CD4-positive, alpha-beta T cell treated with Interleukin-17A for 4 hours (primary cell): Measurements from ENCODE around the gene SLC39A13.

Experiments used
- DNase-seq: peaks from one replicate; pipeline ENCODE4 v3.0.0-alpha.2; 2020; ENCODE audit warnings: mixed read lengths

SLC39A13 gene

DNA sequence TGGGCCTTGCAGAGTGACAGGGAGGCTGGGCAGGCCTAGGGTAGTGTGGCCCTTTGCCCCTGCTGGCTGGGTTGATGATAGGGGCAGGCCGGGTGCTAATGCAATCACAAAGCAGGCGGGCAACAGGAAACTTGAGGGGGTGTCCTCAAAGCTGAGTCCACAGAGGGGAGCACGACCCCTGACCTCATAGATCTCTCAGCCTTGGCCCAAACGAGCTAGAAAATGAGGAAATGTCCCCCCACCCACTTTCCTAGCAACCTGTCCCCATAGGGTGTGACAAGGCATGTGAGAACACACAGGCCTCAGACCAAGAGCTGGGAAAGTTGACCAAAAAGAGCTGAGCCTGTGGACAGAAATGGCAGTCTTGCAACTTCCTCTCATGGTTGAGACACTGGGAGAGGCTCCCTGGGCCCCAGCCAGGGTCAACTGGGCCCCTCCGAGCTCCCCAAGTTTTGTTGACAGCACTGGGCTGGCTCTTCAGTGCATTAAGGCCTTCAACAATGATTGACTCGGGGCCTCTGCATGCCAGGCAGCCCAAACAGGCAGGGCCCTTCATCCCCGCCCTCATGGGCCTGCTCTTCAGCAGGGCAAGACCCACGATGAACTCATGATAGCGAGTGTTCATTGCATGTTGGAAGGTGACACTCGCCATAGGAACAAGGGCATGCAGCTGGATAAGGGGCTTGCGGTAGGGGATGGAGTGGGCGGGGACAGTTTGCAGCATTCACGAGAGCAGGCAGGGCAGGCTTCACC lies 20.3 kb upstream of the SLC39A13 start:
- DNase-seq, result no peak

DNA sequence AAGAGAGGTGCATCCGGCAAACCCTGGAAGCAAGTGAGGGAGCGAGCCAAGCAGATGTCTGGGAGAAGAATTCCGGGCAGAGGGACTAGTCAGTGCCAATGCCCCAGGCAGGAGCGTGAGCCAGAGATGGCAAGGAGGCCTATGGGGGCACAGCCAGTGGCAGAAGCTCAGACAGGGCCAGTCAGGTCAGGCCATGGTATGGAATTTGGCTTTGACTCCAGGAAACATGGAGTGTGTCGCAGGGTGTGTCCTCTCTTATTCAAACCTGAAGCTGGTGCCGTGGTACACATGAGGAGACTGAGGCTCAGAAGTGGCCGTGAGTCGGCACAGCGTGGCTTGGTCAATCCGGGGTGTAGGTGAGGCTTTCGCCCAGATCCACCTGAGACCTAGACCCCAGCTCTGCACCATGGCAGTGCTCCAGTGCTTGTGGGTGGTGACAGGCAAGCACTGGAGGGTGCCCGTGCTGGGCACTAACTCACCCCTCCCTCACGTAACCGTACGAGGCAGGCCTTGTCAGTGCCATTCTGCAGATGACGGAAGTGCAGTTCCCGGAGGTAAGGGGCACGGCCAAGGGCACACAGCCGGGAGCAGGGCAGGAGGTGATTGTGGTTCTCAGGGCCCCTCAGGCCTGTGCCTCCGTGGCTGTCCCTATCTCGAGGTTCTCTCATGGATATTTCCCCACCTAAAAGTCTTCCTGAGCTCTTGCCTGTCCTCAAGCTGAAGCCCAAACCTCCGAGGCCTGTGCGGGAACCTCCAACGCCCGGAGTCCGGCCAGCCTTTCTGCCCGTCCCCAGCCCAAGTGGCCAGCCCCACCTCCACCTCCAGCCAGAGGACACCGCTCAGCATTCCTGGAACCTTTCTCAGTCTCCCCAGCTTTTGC lies 19.5 kb upstream of the SLC39A13 start:
- DNase-seq, result no peak

DNA sequence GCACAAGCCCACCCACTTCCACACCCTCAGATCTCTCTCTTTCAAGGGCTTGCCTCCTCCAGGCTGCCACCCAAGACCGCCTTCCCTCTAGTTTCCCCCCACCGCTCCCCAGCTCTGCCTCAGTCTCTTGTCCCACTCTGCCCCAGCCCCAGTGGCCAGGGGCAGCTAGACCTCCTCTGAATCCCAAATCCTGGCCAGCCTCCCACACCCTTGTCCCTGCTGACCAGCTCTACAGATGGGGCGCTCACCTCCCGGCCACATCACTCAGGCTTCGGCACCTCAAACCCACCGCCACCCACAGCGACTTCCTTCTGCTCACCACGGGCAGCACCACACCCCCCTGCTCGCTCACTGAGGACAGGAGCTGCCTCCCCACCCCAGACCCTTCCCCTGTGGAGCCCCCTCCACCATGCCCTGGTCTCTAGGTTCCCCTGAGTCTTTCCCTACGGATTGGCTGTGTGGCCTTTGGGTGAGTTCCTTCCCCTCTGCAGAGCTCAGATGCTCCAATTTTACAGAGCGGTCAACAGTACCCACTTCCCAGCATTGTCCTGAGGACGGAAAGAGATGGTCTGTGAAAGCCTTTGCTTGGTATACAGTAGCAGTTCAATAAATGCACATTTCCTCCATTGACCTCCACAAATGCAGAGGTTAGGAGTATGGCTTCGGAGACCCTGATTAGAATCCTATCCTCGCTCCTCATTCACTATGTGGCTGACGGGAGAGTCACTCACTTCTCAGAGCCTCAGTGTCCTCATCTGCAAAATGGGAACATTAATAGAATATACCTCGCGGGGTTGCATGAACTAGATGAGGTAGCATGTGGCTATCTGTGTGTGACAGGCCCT lies 18.6 kb upstream of the SLC39A13 start:
- DNase-seq, result peak; percentile 30

- DNase-seq, result no peak
Observed at GRCh38 chr11:47390422-47390760, 18.0 kb upstream of the SLC39A13 start.

- DNase-seq, result no peak
Observed at GRCh38 chr11:47391077-47391583, 17.3 kb upstream of the SLC39A13 start.

- no peak for DNase-seq
Observed at GRCh38 chr11:47391711-47392432, 16.5 kb upstream of the SLC39A13 start.

DNA sequence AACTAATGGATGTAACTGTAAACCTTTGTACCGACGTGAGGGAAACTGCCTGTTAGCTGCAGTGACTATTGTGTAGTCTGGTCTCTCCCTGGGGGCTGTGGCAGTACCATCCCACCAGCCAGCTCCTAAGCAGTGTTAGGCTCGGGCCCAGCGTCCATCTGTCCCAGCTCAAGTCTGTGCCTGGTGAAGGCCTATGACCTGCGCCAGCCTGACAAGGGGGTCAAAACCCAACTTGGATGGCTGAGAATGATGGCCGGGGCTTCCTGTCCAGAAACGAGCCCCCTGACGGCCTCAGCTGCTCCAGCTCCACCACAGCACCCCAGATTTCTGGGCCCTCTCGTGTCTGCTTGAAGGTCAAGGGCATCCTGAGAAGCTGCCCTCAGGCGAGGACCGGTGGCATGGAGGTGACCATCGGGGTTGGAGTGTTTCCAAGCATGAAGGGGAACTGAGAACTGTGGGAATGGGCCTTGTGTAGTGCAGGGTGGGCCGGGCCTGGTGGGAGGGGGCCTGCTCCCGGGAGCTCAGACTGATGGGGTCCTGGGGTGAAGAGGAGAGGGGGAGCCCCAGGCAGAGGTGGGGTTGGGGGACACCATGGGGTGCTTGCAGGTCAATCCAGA lies 15.7 kb upstream of the SLC39A13 start:
- no peak for DNase-seq

- no peak for DNase-seq
Observed at GRCh38 chr11:47393163-47394049, 15.0 kb upstream of the SLC39A13 start.

DNA sequence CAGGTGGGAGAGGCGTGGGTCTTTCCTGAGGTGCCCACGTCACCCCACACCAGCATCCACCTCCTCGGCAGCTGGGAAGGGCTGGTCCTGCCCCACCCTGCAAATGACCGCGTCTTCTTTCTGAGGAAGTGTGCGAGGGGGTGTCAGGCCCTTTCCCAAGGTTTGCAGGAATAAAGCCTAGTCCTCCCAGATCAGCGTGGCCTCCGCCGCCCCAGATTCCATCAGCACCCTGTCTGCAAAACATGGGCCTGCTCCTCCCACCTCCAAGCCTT lies 14.4 kb upstream of the SLC39A13 start:
- DNase-seq, result no peak

DNA sequence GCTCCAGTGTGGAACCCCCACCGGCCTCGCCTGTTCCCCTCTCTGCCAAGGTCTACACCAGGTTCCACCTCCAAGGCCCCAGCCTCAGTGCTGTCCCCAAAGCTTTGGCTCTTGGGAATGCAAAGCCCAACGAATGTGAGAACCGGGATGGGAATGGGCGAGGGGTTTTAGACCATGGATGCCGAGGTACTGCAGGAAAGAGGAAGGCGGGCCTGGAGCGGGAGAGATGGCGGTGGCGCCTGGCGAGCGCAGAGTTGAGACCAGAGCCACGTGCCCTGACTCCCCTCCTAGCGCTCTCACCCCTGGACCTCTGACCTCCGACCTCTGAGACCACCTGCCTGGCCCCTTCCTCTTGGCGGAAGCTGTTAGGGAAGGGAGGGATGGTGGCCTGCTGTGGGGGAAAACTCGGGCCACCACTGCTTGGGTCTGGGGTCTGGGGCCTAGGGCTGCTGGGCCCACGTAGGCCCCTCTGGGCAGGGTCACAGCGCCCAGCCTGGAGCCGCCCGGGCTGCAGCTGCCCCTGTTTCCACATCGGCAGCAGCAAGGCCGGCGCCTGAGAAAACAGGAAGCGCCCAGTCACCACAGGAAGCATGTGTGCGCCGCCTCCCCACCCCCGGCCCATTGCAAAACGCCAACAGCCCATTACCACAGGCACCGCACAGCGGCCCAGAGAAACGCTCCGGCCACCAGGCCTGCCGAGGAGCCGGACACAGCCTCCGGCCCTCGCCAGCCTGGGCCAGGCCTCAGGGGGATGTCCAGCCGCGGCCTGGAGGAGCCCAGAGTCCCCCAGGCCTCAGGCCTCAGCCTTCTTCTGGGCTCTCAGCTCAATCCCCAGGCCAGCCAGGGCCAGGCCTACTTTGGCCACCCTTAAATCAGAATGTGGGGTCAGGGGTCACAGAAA lies 13.8 kb upstream of the SLC39A13 start:
- peak; percentile 83 for DNase-seq

DNA sequence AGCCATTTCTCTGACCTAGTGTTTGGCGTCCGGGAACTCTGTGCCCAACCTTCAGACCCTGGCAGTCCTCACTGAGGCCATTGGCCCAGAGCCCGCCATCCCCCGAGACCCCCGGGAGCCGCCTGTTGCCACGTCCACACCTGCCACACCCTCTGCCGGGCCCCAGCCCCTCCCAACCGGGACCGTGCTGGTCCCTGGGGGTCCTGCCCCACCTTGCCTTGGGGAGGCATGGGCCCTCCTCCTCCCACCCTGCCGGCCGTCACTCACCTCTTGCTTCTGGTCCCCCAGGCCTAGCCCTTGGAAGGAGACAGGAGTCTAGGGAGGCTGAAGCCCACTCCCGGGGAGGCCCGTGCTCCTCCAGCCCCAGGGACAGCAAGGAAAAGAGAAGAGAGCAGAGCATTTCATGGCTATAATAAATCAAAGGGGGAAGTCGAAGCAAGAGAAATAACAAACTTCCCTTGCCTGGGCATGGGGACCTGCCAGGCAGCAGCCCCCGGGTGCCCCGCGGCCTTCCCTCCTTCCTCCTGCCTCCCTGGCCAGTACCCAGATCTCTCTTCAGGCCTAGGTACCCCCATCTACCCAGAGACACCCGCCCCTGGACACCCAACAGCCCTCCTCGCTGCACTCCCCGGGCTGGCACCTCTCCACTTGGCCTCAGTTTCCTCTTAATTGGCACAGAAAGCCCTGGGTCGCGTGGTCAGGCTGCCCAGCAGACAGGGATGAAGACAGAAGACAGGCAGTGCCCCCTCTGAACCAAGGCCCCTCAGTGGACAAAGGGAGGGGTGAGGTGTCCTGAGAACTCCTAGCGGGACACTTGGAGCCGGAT lies 13.0 kb upstream of the SLC39A13 start:
- DNase-seq, result no peak

- DNase-seq, result no peak
Observed at GRCh38 chr11:47396049-47396320, 12.4 kb upstream of the SLC39A13 start.

DNA sequence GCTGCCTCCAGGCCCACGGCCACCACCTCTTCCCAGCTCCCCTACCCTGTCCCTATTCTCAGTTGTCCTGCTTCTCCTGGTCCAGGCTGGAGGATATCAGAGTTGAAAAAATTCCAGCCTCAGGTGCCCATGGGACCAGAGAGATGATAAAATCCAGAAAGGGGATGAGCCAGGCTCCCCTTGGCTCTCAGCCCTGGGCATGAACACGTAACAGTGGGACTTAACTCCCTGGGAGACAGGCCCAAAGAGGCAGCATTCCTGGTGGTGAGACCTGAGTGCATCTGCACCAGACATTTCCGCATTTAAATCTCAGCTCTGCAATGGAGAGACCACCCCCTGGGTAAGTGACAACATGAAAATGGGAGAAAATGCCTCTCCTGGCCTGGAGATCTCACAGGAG lies 10.4 kb upstream of the SLC39A13 start:
- no peak for DNase-seq

GRCh38 chr11:47398551-47398950 lies 9.8 kb upstream of the SLC39A13 start:
- DNase-seq, result no peak

GRCh38 chr11:47399860-47400767 lies 8.3 kb upstream of the SLC39A13 start:
- peak; percentile 75 for DNase-seq

- DNase-seq, result no peak
Observed at GRCh38 chr11:47400768-47401279, 7.6 kb upstream of the SLC39A13 start.

GRCh38 chr11:47403135-47403534 lies 5.3 kb upstream of the SLC39A13 start:
- no peak for DNase-seq

GRCh38 chr11:47403571-47403970 lies 4.8 kb upstream of the SLC39A13 start:
- DNase-seq, result no peak
